Measurements from ENCODE around the gene ITGB4. TPM values are rescaled to one million over a fixed set of nuclear protein-coding genes. Genes with fewer than 3 reads are reported as not detected.

Gene ITGB4
- 3.1 TPM for total RNA-seq

- no peaks in the 10 kb centered on the region for H3K9me3 ChIP-seq (ENCODE audit: control insufficient read depth in 3 of 3, low read length in 3 of 3)
- H3K27ac ChIP-seq (ENCODE audit: low read depth, low read length): no peak within 1 kb of the TSS
- H3K4me1 ChIP-seq (ENCODE audit: control insufficient read depth in 3 of 3, insufficient read depth in 3 of 3, low read length in 3 of 3): peaks cover 0 to 9% (median 5%) of the 10 kb centered on the region in 3 donors
- H3K27me3 ChIP-seq (ENCODE audit: control insufficient read depth in 3 of 3, insufficient read depth in 3 of 3, low read length in 3 of 3): peaks cover 31 to 37% (median 35%) of the 10 kb centered on the region in 3 donors
- peak within 1 kb of the TSS in 1 of 3 donors; percentile 66 for H3K9ac ChIP-seq (ENCODE audit: low read depth in 1 of 3, low read length in 3 of 3)
- no peaks in the 10 kb centered on the region for H3K36me3 ChIP-seq (ENCODE audit: control insufficient read depth in 3 of 3, insufficient read depth in 3 of 3, low read length in 3 of 3)
- H3K4me3 ChIP-seq (ENCODE audit: low read length in 3 of 3): peak within 1 kb of the TSS; percentile 9 to 52 (median 30)
Observed at GRCh38 chr17:75720656-75721462, at the start of gene ITGB4. Gene ITGB4 (plus strand): TSS chr17:75721459. CDS start chr17:75724704, 3,245 bp downstream.

- no peaks in the 10 kb centered on the region for H3K9me3 ChIP-seq (ENCODE audit: control insufficient read depth in 3 of 3, low read length in 3 of 3)
- no peaks in the 10 kb centered on the region for H3K27me3 ChIP-seq (ENCODE audit: control insufficient read depth in 3 of 3, insufficient read depth in 3 of 3, low read length in 3 of 3)
- no peak overlapping the region for H3K27ac ChIP-seq (ENCODE audit: low read depth, low read length)
- H3K4me1 ChIP-seq (ENCODE audit: control insufficient read depth in 3 of 3, insufficient read depth in 3 of 3, low read length in 3 of 3): peaks cover 6 to 20% (median 11%) of the 10 kb centered on the region in 3 donors
- no peak overlapping the region for H3K9ac ChIP-seq (ENCODE audit: low read depth in 1 of 3, low read length in 3 of 3)
- no peak overlapping the region for H3K4me3 ChIP-seq (ENCODE audit: low read length in 3 of 3)
- H3K36me3 ChIP-seq (ENCODE audit: control insufficient read depth in 3 of 3, insufficient read depth in 3 of 3, low read length in 3 of 3): peaks cover 27 to 45% (median 42%) of the 10 kb centered on the region in 3 donors
Observed at GRCh38 chr17:75672011-75672410, 49.2 kb upstream of the ITGB4 start.

GRCh38 chr17:75673487-75673886, 47.8 kb upstream of the ITGB4 start:
- H3K9ac ChIP-seq (ENCODE audit: low read depth in 1 of 3, low read length in 3 of 3): no peak overlapping the region
- H3K36me3 ChIP-seq (ENCODE audit: control insufficient read depth in 3 of 3, insufficient read depth in 3 of 3, low read length in 3 of 3): peaks cover 27 to 45% (median 45%) of the 10 kb centered on the region in 3 donors
- H3K27ac ChIP-seq (ENCODE audit: low read depth, low read length): no peak overlapping the region
- H3K9me3 ChIP-seq (ENCODE audit: control insufficient read depth in 3 of 3, low read length in 3 of 3): no peaks in the 10 kb centered on the region
- H3K27me3 ChIP-seq (ENCODE audit: control insufficient read depth in 3 of 3, insufficient read depth in 3 of 3, low read length in 3 of 3): no peaks in the 10 kb centered on the region
- no peak overlapping the region for H3K4me3 ChIP-seq (ENCODE audit: low read length in 3 of 3)
- peaks cover 0 to 8% (median under 1%) of the 10 kb centered on the region in 3 donors for H3K4me1 ChIP-seq (ENCODE audit: control insufficient read depth in 3 of 3, insufficient read depth in 3 of 3, low read length in 3 of 3)

- Histone ChIP-seq H3K9me3 (ENCODE audit: control insufficient read depth in 3 of 3, low read length in 3 of 3) (no peaks in the 10 kb centered on the region), H3K27ac (ENCODE audit: low read depth, low read length) (no peak overlapping the region), H3K4me3 (ENCODE audit: low read length in 3 of 3) (no peak overlapping the region), H3K9ac (ENCODE audit: low read depth in 1 of 3, low read length in 3 of 3) (no peak overlapping the region), H3K4me1 (ENCODE audit: control insufficient read depth in 3 of 3, insufficient read depth in 3 of 3, low read length in 3 of 3) (peaks cover 3 to 6% (median 3%) of the 10 kb centered on the region in 3 donors), H3K27me3 (ENCODE audit: control insufficient read depth in 3 of 3, insufficient read depth in 3 of 3, low read length in 3 of 3) (no peaks in the 10 kb centered on the region), H3K36me3 (ENCODE audit: control insufficient read depth in 3 of 3, insufficient read depth in 3 of 3, low read length in 3 of 3) (peaks cover 19 to 29% (median 29%) of the 10 kb centered on the region in 3 donors)
Observed at GRCh38 chr17:75676461-75676860, 44.8 kb upstream of the ITGB4 start.

- no peaks in the 10 kb centered on the region for H3K9me3 ChIP-seq (ENCODE audit: control insufficient read depth in 3 of 3, low read length in 3 of 3)
- peaks cover 6 to 14% (median 8%) of the 10 kb centered on the region in 3 donors for H3K4me1 ChIP-seq (ENCODE audit: control insufficient read depth in 3 of 3, insufficient read depth in 3 of 3, low read length in 3 of 3)
- H3K36me3 ChIP-seq (ENCODE audit: control insufficient read depth in 3 of 3, insufficient read depth in 3 of 3, low read length in 3 of 3): peaks cover 5 to 8% (median 6%) of the 10 kb centered on the region in 3 donors
- peak overlapping the region; percentile 5 for H3K27ac ChIP-seq (ENCODE audit: low read depth, low read length)
- H3K9ac ChIP-seq (ENCODE audit: low read depth in 1 of 3, low read length in 3 of 3): no peak overlapping the region
- no peak overlapping the region for H3K4me3 ChIP-seq (ENCODE audit: low read length in 3 of 3)
- H3K27me3 ChIP-seq (ENCODE audit: control insufficient read depth in 3 of 3, insufficient read depth in 3 of 3, low read length in 3 of 3): no peaks in the 10 kb centered on the region
Observed at GRCh38 chr17:75679706-75680211, 41.5 kb upstream of the ITGB4 start.

GRCh38 chr17:75680431-75680830, 40.8 kb upstream of the ITGB4 start:
- peaks cover 5 to 8% (median 6%) of the 10 kb centered on the region in 3 donors for H3K36me3 ChIP-seq (ENCODE audit: control insufficient read depth in 3 of 3, insufficient read depth in 3 of 3, low read length in 3 of 3)
- peaks cover 12 to 21% (median 14%) of the 10 kb centered on the region in 3 donors for H3K4me1 ChIP-seq (ENCODE audit: control insufficient read depth in 3 of 3, insufficient read depth in 3 of 3, low read length in 3 of 3)
- no peaks in the 10 kb centered on the region for H3K27me3 ChIP-seq (ENCODE audit: control insufficient read depth in 3 of 3, insufficient read depth in 3 of 3, low read length in 3 of 3)
- H3K27ac ChIP-seq (ENCODE audit: low read depth, low read length): peak overlapping the region; percentile 5
- H3K9ac ChIP-seq (ENCODE audit: low read depth in 1 of 3, low read length in 3 of 3): no peak overlapping the region
- no peaks in the 10 kb centered on the region for H3K9me3 ChIP-seq (ENCODE audit: control insufficient read depth in 3 of 3, low read length in 3 of 3)
- H3K4me3 ChIP-seq (ENCODE audit: low read length in 3 of 3): no peak overlapping the region

GRCh38 chr17:75681289-75681688, 40.0 kb upstream of the ITGB4 start:
- peaks cover 18 to 23% (median 20%) of the 10 kb centered on the region in 3 donors for H3K4me1 ChIP-seq (ENCODE audit: control insufficient read depth in 3 of 3, insufficient read depth in 3 of 3, low read length in 3 of 3)

GRCh38 chr17:75683583-75683982, 37.7 kb upstream of the ITGB4 start:
- H3K4me1 ChIP-seq (ENCODE audit: control insufficient read depth in 3 of 3, insufficient read depth in 3 of 3, low read length in 3 of 3): peaks cover 33 to 36% (median 35%) of the 10 kb centered on the region in 3 donors

More at GRCh38 chr17:75681289-75681688, 40.0 kb upstream of the ITGB4 start:
- H3K27me3 ChIP-seq (ENCODE audit: control insufficient read depth in 3 of 3, insufficient read depth in 3 of 3, low read length in 3 of 3): no peaks in the 10 kb centered on the region
- H3K4me3 ChIP-seq (ENCODE audit: low read length in 3 of 3): no peak overlapping the region
- no peak overlapping the region for H3K27ac ChIP-seq (ENCODE audit: low read depth, low read length)
- H3K9me3 ChIP-seq (ENCODE audit: control insufficient read depth in 3 of 3, low read length in 3 of 3): no peaks in the 10 kb centered on the region
- H3K9ac ChIP-seq (ENCODE audit: low read depth in 1 of 3, low read length in 3 of 3): peak overlapping the region in 1 of 3 donors; percentile 11
- H3K36me3 ChIP-seq (ENCODE audit: control insufficient read depth in 3 of 3, insufficient read depth in 3 of 3, low read length in 3 of 3): peaks cover 5 to 8% (median 6%) of the 10 kb centered on the region in 3 donors

GRCh38 chr17:75684249-75684648, 37.0 kb upstream of the ITGB4 start:
- Histone ChIP-seq H3K4me1 (ENCODE audit: control insufficient read depth in 3 of 3, insufficient read depth in 3 of 3, low read length in 3 of 3) (peaks cover 35 to 42% (median 40%) of the 10 kb centered on the region in 3 donors), H3K27me3 (ENCODE audit: control insufficient read depth in 3 of 3, insufficient read depth in 3 of 3, low read length in 3 of 3) (no peaks in the 10 kb centered on the region), H3K4me3 (ENCODE audit: low read length in 3 of 3) (no peak overlapping the region), H3K9ac (ENCODE audit: low read depth in 1 of 3, low read length in 3 of 3) (no peak overlapping the region), H3K9me3 (ENCODE audit: control insufficient read depth in 3 of 3, low read length in 3 of 3) (no peaks in the 10 kb centered on the region), H3K36me3 (ENCODE audit: control insufficient read depth in 3 of 3, insufficient read depth in 3 of 3, low read length in 3 of 3) (peaks cover 3 to 5% (median 3%) of the 10 kb centered on the region in 3 donors), H3K27ac (ENCODE audit: low read depth, low read length) (no peak overlapping the region)

More at GRCh38 chr17:75683583-75683982, 37.7 kb upstream of the ITGB4 start:
- Histone ChIP-seq H3K9ac (ENCODE audit: low read depth in 1 of 3, low read length in 3 of 3) (no peak overlapping the region), H3K27me3 (ENCODE audit: control insufficient read depth in 3 of 3, insufficient read depth in 3 of 3, low read length in 3 of 3) (no peaks in the 10 kb centered on the region), H3K27ac (ENCODE audit: low read depth, low read length) (no peak overlapping the region), H3K4me3 (ENCODE audit: low read length in 3 of 3) (no peak overlapping the region), H3K9me3 (ENCODE audit: control insufficient read depth in 3 of 3, low read length in 3 of 3) (no peaks in the 10 kb centered on the region), H3K36me3 (ENCODE audit: control insufficient read depth in 3 of 3, insufficient read depth in 3 of 3, low read length in 3 of 3) (peaks cover 3 to 5% (median 4%) of the 10 kb centered on the region in 3 donors)

GRCh38 chr17:75684924-75685323, 36.3 kb upstream of the ITGB4 start:
- H3K27me3 ChIP-seq (ENCODE audit: control insufficient read depth in 3 of 3, insufficient read depth in 3 of 3, low read length in 3 of 3): no peaks in the 10 kb centered on the region
- peaks cover 31 to 45% (median 44%) of the 10 kb centered on the region in 3 donors for H3K4me1 ChIP-seq (ENCODE audit: control insufficient read depth in 3 of 3, insufficient read depth in 3 of 3, low read length in 3 of 3)

More at GRCh38 chr17:75684924-75685323, 36.3 kb upstream of the ITGB4 start:
- no peak overlapping the region for H3K4me3 ChIP-seq (ENCODE audit: low read length in 3 of 3)
- no peaks in the 10 kb centered on the region for H3K9me3 ChIP-seq (ENCODE audit: control insufficient read depth in 3 of 3, low read length in 3 of 3)
- H3K27ac ChIP-seq (ENCODE audit: low read depth, low read length): no peak overlapping the region
- no peak overlapping the region for H3K9ac ChIP-seq (ENCODE audit: low read depth in 1 of 3, low read length in 3 of 3)
- peaks cover 0 to 3% (median 3%) of the 10 kb centered on the region in 3 donors for H3K36me3 ChIP-seq (ENCODE audit: control insufficient read depth in 3 of 3, insufficient read depth in 3 of 3, low read length in 3 of 3)
